H1 (cell line): Measurements from ENCODE around the gene COMMD1. TPM values are rescaled to one million over a fixed set of nuclear protein-coding genes. Genes with fewer than 3 reads are reported as not detected.
A peak's percentile ranks its signal among the peaks of the same experiment; 100 is the strongest.

Experiments used
- BACH1 ChIP-seq: IDR thresholded peaks from 2 replicates; pipeline ENCODE4 v1.6.1; 2012; ENCODE audit warnings: low read length, improper control_type of control experiment
- BCL11A ChIP-seq, 2 experiments: IDR thresholded peaks; one replicate each; pipeline ENCODE4 v1.6.1; 2011; ENCODE audit warnings: low read depth in 2 of 2, low read length in 2 of 2, mild to moderate bottlenecking in 2 of 2
- BRCA1 ChIP-seq: IDR thresholded peaks from 2 replicates; pipeline ENCODE4 v1.6.1; 2012; ENCODE audit warnings: low read depth, low read length, improper control_type of control experiment
- CBX5 ChIP-seq: fragments of 300-800, 300-1000 bp; sonication (generic); IDR thresholded peaks from 2 replicates; pipeline ENCODE4 v1.7.1; 2016; ENCODE audit warnings: antibody characterized with exemption, low read length, low read depth
- CHD1 ChIP-seq: IDR thresholded peaks from 2 replicates; pipeline ENCODE4 v1.6.1; 2012; ENCODE audit warnings: low read depth, low read length, improper control_type of control experiment
- CHD2 ChIP-seq: IDR thresholded peaks from 2 replicates; pipeline ENCODE4 v1.6.1; 2012; ENCODE audit warnings: low read length, improper control_type of control experiment
- EP300 ChIP-seq, 2 experiments: IDR thresholded peaks; 1 replicate in 1 of 2; 2 replicates in 1 of 2; pipeline ENCODE4 v1.6.1; 2011 to 2012; ENCODE audit warnings: low read depth in 2 of 2, low read length in 2 of 2, mild to moderate bottlenecking in 2 of 2, borderline replicate concordance in 1 of 2, inconsistent platforms in 1 of 2, moderate library complexity in 1 of 2
- EZH2 ChIP-seq: fragments of 200-600 bp; sonication (generic); IDR thresholded peaks from 2 replicates; pipeline ENCODE4 v1.7.1; 2012; ENCODE audit warnings: low read depth, mild to moderate bottlenecking, moderate library complexity, low read length, inconsistent platforms; ENCODE audit not compliant: severe bottlenecking
- GABPA ChIP-seq: IDR thresholded peaks from 2 replicates; pipeline ENCODE4 v1.6.1; 2011; ENCODE audit warnings: mild to moderate bottlenecking, low read length, moderate library complexity, borderline replicate concordance; ENCODE audit not compliant: insufficient read depth
- GTF2F1 ChIP-seq: IDR thresholded peaks from 2 replicates; pipeline ENCODE4 v1.6.1; 2012; ENCODE audit warnings: low read depth, low read length, improper control_type of control experiment, borderline replicate concordance
- HDAC6 ChIP-seq: IDR thresholded peaks from one replicate; pipeline ENCODE4 v1.7.1; 2012; ENCODE audit warnings: low read depth, mild to moderate bottlenecking, inconsistent platforms, low read length, moderate library complexity
- KDM1A ChIP-seq: fragments of 200-600, 300-600 bp; sonication (generic); IDR thresholded peaks from 2 replicates; pipeline ENCODE4 v1.7.1; 2016; ENCODE audit warnings: mild to moderate bottlenecking, low read length, borderline replicate concordance
- MAFK ChIP-seq: IDR thresholded peaks from 2 replicates; pipeline ENCODE4 v1.6.1; 2012; ENCODE audit warnings: low read depth, mild to moderate bottlenecking, improper control_type of control experiment, low read length
- NRF1 ChIP-seq: IDR thresholded peaks from 2 replicates; pipeline ENCODE4 v1.6.1; 2011; ENCODE audit warnings: mild to moderate bottlenecking, low read depth, low read length, improper control_type of control experiment
- POLR2A ChIP-seq, 2 experiments: IDR thresholded peaks; 1 replicate in 1 of 2; 2 replicates in 1 of 2; pipeline ENCODE4 v1.6.1; 2011; ENCODE audit warnings: low read depth in 2 of 2, low read length in 2 of 2, mild to moderate bottlenecking in 2 of 2; ENCODE audit errors: control extremely low read depth in 1 of 2
- RBBP5 ChIP-seq: IDR thresholded peaks from 2 replicates; pipeline ENCODE4 v1.7.1; 2012; ENCODE audit warnings: low read depth, mild to moderate bottlenecking, inconsistent platforms, low read length, moderate library complexity, borderline replicate concordance
- RFX5 ChIP-seq: IDR thresholded peaks from 2 replicates; pipeline ENCODE4 v1.6.1; 2011; ENCODE audit warnings: low read depth, low read length, improper control_type of control experiment, borderline replicate concordance
- SIRT6 ChIP-seq: IDR thresholded peaks from one replicate; pipeline ENCODE4 v1.7.1; 2012; ENCODE audit warnings: low read length, inconsistent platforms
- TBP ChIP-seq: IDR thresholded peaks from 2 replicates; pipeline ENCODE4 v1.6.1; 2011; ENCODE audit warnings: low read depth, low read length, improper control_type of control experiment
- TEAD4 ChIP-seq: IDR thresholded peaks from 2 replicates; pipeline ENCODE4 v1.6.1; 2012; ENCODE audit warnings: low read depth, low read length, inconsistent platforms, mixed read lengths
- polyA plus RNA-seq, 7 experiments: library from polyadenylated mRNA; depleted of rRNA in 3 of 7; stranded (reverse) in 5 of 7; unstranded in 2 of 7; fragments of >200 nt in 5 of 7; fragments of 200-250 nt in 2 of 7; gene quantifications; 1 replicate in 5 of 7; 2 replicates in 1 of 7; 4 replicates in 1 of 7; pipeline versions ENCODE4 v1.2.1 to v1.2.3, GENCODE V29; 2011 to 2013; ENCODE audit warnings: missing spikeins in 2 of 7, mixed read lengths in 2 of 7
- total RNA-seq: library from RNA; stranded (reverse); fragmentation: NEBNext Ultra II Directional; extraction: Animal tissue kit (Norgen Biotek cat#: 25700); gene quantifications from 2 replicates; pipeline ENCODE4 v1.2.1, GENCODE V29; 2021
- TF ChIP-seq, protein P1 (sequence below): IDR thresholded peaks from 2 replicates; pipeline ENCODE4 v1.6.1; 2012; ENCODE audit warnings: low read length, inconsistent platforms
- TF ChIP-seq, protein P2 (sequence below): IDR thresholded peaks from 2 replicates; pipeline ENCODE4 v1.6.1; 2011; ENCODE audit warnings: low read depth, mild to moderate bottlenecking, low read length; ENCODE audit not compliant: insufficient read depth

COMMD1 gene
- total and polyA plus RNA-seq, 2 of the 8 experiments (the other 6 are each of a cell fraction or from before 2014, with no cell fraction given) = 23.5 to 28.3 TPM

DNA sequence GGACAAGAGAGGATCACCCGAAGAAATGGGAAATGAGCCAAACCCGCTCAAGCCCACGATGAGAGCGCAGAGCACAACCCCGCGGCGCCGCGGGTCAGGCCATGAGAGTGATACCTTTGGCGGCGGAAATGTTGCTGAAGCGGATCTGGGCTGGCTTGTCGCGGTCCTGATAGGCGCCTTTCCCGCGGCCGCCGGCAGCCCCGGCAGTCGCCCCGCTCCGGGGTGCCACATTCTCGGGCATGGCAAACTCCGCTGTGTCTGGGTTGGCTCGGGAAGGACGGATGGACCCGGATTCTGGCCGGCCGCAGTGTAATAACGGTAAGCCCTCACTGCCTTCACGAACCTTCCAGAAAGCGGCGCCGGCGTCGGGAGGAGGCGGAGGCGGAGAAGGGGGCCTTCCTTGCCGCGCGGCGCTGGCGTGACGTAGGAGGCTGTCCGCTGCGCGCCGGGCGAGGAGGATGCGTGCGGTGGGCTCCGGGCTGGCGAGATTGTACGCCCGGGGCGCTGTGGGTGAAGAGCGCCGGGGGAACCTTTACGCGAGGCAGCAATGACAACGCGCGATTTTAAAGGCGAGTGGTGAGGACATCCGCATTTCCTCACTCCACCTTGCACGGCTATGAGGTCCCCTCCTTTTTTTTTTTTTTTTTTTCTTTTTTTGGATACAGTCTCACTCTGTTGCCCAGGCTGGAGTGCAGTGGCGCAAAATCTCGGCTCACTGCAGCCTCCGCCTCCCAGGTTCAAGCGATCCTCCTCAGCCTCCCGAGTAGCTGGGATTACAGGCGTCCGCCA is 17.0 kb upstream of the COMMD1 start, which contains the start of gene CCT4 (continued):
- TF ChIP-seq KDM1A (peak; percentile 19; the same call in 1 of the 2 replicates), SIRT6 (no peak), GABPA (no peak), HDAC6 (no peak), CBX5 (no peak), POLR2A (IDR thresholded peaks at IDR 0.05; ENCODE audit: control extremely low read depth in 1 of 2, low read depth in 2 of 2, low read length in 2 of 2) (peak; percentile 98 to 99), GTF2F1 (0 out of 2 replicates have a peak, but pooled peaks have one; percentile 75), CHD1 (peak; percentile 46; the same call in 1 of the 2 replicates), RBBP5 (peak; percentile 86; the same call in 1 of the 2 replicates), TEAD4 (no peak), TBP (peak; percentile 96), BRCA1 (0 out of 2 replicates have a peak, but pooled peaks have one; percentile 1), EZH2 (no peak), BACH1 (peak; percentile 68), EP300 (IDR thresholded peaks at IDR 0.05; ENCODE audit: borderline replicate concordance in 1 of 2, low read depth in 2 of 2, low read length in 2 of 2) (no peak), BCL11A (IDR thresholded peaks at IDR 0.05; ENCODE audit: low read depth in 2 of 2, low read length in 2 of 2) (no peak), RFX5 (no peak), CHD2 (0 out of 2 replicates have a peak, but pooled peaks have one; percentile 46), MAFK (peak; percentile 52; the same call in 1 of the 2 replicates), NRF1 (no peak)
- TF ChIP-seq, protein P1, sequence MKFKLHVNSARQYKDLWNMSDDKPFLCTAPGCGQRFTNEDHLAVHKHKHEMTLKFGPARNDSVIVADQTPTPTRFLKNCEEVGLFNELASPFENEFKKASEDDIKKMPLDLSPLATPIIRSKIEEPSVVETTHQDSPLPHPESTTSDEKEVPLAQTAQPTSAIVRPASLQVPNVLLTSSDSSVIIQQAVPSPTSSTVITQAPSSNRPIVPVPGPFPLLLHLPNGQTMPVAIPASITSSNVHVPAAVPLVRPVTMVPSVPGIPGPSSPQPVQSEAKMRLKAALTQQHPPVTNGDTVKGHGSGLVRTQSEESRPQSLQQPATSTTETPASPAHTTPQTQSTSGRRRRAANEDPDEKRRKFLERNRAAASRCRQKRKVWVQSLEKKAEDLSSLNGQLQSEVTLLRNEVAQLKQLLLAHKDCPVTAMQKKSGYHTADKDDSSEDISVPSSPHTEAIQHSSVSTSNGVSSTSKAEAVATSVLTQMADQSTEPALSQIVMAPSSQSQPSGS = no peak; the same call in 1 of the 2 replicates
- TF ChIP-seq, protein P2, sequence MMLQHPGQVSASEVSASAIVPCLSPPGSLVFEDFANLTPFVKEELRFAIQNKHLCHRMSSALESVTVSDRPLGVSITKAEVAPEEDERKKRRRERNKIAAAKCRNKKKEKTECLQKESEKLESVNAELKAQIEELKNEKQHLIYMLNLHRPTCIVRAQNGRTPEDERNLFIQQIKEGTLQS = peak; percentile 85
